ENCODE results near the gene TUBGCP3. TPM values are rescaled to one million over a fixed set of nuclear protein-coding genes. Genes with fewer than 3 reads are reported as not detected.

The TUBGCP3 gene
- total and polyA plus RNA-seq, 7 donors: 7.4 to 15.3 (median 13.1) TPM

DNA sequence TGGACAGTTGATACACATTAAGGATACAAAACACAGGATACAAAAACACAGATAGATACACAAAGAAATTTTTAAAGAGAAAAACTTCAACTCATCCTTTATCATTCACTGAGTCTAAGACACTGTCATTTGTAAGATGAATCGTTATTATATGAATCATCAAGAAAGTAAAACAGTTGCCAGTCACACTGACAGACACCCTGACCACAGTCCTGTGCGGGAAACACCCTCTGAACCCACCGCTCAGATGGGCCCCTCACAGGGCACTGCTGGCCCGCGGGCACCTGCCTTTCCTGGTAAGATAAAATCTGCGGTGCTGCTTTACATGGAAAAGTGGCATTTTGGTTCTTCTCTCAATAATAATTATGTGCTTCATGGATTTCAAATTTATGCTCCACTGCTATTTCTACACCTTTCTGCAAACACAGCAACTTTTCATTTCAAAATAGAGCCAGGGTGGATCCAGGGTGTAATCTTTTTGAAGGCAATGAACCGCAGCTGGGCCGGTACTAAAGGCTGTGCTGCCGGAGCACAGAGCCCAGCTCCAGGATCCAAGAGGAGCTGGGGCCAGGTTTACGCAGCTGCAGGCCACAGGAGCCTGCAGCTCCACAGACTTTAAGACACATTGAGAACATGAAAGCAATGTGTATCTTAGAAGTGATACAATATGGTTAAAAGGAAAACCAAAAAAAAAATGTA, 76.8 kb downstream of the TUBGCP3 start:
- Histone ChIP-seq H3K9me3 (no peaks in the 10 kb centered on the region), H3K4me3 (no peak overlapping the region), H3K4me1 (no peaks in the 10 kb centered on the region), H3K36me3 (ENCODE audit: insufficient read depth in 1 of 2, low read depth in 1 of 2) (peaks cover 0 to 75% of the 10 kb centered on the region in 2 donors), H3K27me3 (ENCODE audit: insufficient read depth in 3 of 3, low read length in 2 of 3) (no peaks in the 10 kb centered on the region), H3K27ac (no peak overlapping the region)
- intact Hi-C loops (cut with DNase I): no loop called here
- TF ChIP-seq, protein P1, sequence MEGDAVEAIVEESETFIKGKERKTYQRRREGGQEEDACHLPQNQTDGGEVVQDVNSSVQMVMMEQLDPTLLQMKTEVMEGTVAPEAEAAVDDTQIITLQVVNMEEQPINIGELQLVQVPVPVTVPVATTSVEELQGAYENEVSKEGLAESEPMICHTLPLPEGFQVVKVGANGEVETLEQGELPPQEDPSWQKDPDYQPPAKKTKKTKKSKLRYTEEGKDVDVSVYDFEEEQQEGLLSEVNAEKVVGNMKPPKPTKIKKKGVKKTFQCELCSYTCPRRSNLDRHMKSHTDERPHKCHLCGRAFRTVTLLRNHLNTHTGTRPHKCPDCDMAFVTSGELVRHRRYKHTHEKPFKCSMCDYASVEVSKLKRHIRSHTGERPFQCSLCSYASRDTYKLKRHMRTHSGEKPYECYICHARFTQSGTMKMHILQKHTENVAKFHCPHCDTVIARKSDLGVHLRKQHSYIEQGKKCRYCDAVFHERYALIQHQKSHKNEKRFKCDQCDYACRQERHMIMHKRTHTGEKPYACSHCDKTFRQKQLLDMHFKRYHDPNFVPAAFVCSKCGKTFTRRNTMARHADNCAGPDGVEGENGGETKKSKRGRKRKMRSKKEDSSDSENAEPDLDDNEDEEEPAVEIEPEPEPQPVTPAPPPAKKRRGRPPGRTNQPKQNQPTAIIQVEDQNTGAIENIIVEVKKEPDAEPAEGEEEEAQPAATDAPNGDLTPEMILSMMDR (IDR thresholded peaks at IDR 0.05): no peak
- 93 to 94% (median 94%) methylated on average over 10 of the region's 10 CpGs for WGBS, 3 donors
- no peak for DNase-seq
- ATAC-seq: no peak

DNA sequence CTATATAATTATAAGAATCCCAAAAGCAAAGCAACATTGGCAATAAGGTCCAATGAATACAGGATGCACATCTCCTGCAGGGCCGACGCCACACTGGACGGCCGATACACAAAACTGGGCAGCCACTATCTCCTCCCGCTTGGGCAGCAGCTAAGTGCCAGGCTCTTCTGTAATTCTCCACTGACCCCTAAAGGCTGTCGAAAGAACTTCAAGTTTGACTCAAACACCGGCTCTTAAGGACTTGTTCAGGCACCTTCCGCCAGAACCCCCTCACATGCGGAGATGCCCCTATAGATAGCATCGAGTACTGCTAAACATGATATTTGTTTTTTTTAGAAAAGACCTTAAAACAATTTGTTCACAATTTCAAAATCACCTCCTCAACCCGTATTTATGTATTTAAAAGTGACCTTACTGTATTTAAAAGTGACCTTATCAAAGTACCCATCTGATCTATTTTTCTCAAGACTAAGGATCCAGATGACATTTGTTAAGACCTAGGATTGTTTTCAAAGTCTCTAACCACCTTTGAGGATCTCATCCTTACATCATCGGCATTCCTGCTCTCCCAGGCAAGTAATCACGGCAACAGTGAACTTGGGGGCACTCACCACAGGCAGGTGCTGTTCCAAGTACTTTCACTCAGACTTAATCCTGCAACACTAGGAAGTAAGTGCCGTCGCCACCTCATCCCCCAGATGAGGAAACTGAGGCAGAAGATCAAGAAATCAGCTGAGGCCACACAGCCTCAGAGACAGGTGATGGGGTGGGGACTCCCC, 77.8 kb downstream of the TUBGCP3 start:
- ATAC-seq (peak in 3 of 4 donors; percentile 48 to 71 (median 56)), DNase-seq (no peak)
- Histone ChIP-seq H3K27me3 (ENCODE audit: insufficient read depth in 3 of 3, low read length in 2 of 3) (no peaks in the 10 kb centered on the region), H3K9me3 (no peaks in the 10 kb centered on the region), H3K4me1 (no peaks in the 10 kb centered on the region), H3K36me3 (ENCODE audit: insufficient read depth in 1 of 2, low read depth in 1 of 2) (peaks cover 0 to 75% of the 10 kb centered on the region in 2 donors), H3K27ac (no peak overlapping the region), H3K4me3 (no peak overlapping the region)
- intact Hi-C loops (cut with DNase I): no loop called here
- WGBS, 3 donors: 64 to 73% (median 70%) methylated on average over 15 of the region's 15 CpGs
- TF ChIP-seq, protein P1 (IDR thresholded peaks at IDR 0.05): no peak

DNA sequence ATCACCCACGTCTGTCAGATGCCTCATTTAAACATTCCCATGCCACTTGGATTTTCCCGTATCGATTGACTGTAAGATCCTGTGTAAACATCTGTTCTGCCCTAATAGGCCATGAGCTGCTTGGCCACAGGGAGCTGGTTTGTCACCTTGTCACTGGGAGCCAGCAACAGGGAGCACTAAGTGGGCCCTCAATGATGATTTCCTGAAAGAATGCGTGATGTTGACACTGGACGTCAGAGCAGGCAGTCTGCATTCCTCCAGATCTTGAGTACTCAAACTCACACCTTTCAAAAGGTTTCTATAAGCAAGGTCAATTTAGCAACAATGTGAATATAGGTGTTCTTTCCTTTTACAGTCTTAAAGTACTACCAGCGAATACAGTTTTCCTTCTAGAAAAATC, 78.8 kb downstream of the TUBGCP3 start:
- H3K27me3 ChIP-seq (ENCODE audit: insufficient read depth in 3 of 3, low read length in 2 of 3): no peaks in the 10 kb centered on the region
- H3K36me3 ChIP-seq (ENCODE audit: insufficient read depth in 1 of 2, low read depth in 1 of 2): peaks cover 0 to 78% of the 10 kb centered on the region in 2 donors
- TF ChIP-seq, protein P1 (IDR thresholded peaks at IDR 0.05): no peak
- no peak for DNase-seq
- no peaks in the 10 kb centered on the region for H3K4me1 ChIP-seq
- H3K27ac ChIP-seq: no peak overlapping the region
- WGBS, 3 donors: 85 to 96% (median 85%) methylated on average over 6 of the region's 6 CpGs
- no peak for ATAC-seq
- H3K4me3 ChIP-seq: no peak overlapping the region
- intact Hi-C loops (cut with DNase I): no loop called here
- H3K9me3 ChIP-seq: no peaks in the 10 kb centered on the region

DNA sequence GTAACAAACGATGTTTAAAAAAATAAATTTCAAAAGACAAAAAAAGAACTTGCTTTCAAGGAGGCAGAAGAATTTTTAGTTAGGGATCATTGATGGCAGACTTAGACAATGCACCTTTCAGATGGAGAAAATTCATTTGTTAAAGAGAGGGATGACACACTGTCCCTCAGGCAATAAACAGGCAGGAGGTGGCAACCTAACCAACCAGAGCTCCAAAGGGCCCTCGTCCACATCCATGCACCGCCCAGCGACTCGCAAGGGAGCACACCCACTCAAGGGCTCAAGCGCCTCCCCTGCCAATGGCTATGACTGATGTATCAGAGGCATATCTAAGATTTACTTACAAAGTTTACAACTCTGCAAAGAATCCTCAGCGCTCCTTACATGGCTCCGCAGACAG, 81.9 kb downstream of the TUBGCP3 start:
- no peak for ATAC-seq
- H3K36me3 ChIP-seq (ENCODE audit: insufficient read depth in 1 of 2, low read depth in 1 of 2): peaks cover 0 to 83% of the 10 kb centered on the region in 2 donors

More for the DNA sequence above, 81.9 kb downstream of the TUBGCP3 start:
- TF ChIP-seq, protein P1 (IDR thresholded peaks at IDR 0.05): no peak
- H3K27ac ChIP-seq: no peak overlapping the region
- DNase-seq: no peak
- intact Hi-C loops (cut with DNase I): no loop called here
- no peaks in the 10 kb centered on the region for H3K4me1 ChIP-seq
- H3K27me3 ChIP-seq (ENCODE audit: insufficient read depth in 3 of 3, low read length in 2 of 3): no peaks in the 10 kb centered on the region
- H3K9me3 ChIP-seq: no peaks in the 10 kb centered on the region
- WGBS, 3 donors: 88 to 94% (median 92%) methylated on average over 8 of the region's 8 CpGs
- no peak overlapping the region for H3K4me3 ChIP-seq
